Measurements from ENCODE around the gene OR52E4.

Gene OR52E4

GRCh38 chr11:5929571-5930368, 49.3 kb downstream of the OR52E4 start:
- no peak for DNase-seq

GRCh38 chr11:5930614-5931013, 50.2 kb downstream of the OR52E4 start:
- DNase-seq = no peak

GRCh38 chr11:5931061-5931460, 50.6 kb downstream of the OR52E4 start:
- no peak for DNase-seq

- no peak for DNase-seq
Measured at GRCh38 chr11:5932671-5933070, 52.2 kb downstream of the OR52E4 start.

GRCh38 chr11:5933116-5933515, 52.7 kb downstream of the OR52E4 start:
- DNase-seq = no peak
